ENCODE measurements around the gene TUBD1. TPM values are rescaled to one million over a fixed set of nuclear protein-coding genes. Genes with fewer than 3 reads are reported as not detected.

The TUBD1 gene
- total RNA-seq, 1 donor from 2014 or later = 0.64 TPM

DNA sequence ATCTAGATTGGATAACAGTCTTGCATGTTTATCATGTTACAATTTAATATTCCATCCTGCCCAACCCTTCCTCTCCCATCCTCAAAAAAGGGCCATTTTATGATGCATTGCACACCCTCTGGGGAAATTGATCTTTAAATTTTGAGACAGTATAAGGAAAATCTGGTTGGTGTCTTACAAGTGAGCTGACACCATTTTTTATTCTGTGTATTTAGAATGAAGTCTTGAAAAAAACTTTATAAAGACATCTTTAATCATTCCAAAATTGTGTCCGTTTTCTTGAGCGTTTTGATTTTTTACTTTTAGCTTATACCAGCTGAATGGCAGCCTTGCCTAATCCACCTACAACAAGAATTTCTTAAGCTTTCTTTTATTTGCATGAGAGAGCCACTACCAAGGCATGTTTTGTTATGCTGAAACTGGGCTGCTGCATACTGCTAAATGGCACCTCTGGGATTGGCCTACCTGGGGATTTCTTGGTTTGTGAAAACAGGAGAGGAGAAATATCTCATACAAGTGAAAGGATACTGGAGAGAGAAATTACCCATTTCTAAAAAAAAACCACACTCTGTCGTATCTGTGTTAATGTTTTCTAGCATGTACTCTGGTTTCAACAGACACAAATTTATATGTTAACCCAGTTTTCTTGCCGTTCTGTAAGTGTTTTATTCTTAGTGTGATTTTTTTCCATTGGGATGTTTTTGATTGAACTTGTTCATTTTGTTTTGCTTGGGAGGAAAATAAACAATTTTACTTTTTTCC is 52.2 kb downstream of the TUBD1 start:
- peaks cover 10 to 24% of the 10 kb centered on the region in 2 donors for H3K36me3 ChIP-seq
- H3K27ac ChIP-seq = peak overlapping the region; percentile 86 to 91
- H3K4me1 ChIP-seq = peaks cover 8 to 18% of the 10 kb centered on the region in 2 donors
- TF ChIP-seq, protein P1, sequence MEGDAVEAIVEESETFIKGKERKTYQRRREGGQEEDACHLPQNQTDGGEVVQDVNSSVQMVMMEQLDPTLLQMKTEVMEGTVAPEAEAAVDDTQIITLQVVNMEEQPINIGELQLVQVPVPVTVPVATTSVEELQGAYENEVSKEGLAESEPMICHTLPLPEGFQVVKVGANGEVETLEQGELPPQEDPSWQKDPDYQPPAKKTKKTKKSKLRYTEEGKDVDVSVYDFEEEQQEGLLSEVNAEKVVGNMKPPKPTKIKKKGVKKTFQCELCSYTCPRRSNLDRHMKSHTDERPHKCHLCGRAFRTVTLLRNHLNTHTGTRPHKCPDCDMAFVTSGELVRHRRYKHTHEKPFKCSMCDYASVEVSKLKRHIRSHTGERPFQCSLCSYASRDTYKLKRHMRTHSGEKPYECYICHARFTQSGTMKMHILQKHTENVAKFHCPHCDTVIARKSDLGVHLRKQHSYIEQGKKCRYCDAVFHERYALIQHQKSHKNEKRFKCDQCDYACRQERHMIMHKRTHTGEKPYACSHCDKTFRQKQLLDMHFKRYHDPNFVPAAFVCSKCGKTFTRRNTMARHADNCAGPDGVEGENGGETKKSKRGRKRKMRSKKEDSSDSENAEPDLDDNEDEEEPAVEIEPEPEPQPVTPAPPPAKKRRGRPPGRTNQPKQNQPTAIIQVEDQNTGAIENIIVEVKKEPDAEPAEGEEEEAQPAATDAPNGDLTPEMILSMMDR (IDR thresholded peaks at IDR 0.05) = no peak
- H3K4me3 ChIP-seq = peak overlapping the region; percentile 55 to 81
- H3K9me3 ChIP-seq = no peaks in the 10 kb centered on the region
- H3K27me3 ChIP-seq = no peaks in the 10 kb centered on the region
- intact Hi-C loops (cut with DNase I) = no loop called here
- no peak for DNase-seq (ENCODE audit: low spot score in 2 of 2)

- intact Hi-C loops (cut with DNase I) = loop anchor here (1.0 to 10.0 kb wide), 2 partner anchors 86 to 465 kb away; no protein-coding TSS in a partner anchor
- peak overlapping the region; percentile 86 to 91 for H3K27ac ChIP-seq
- H3K4me1 ChIP-seq = peaks cover 8 to 13% of the 10 kb centered on the region in 2 donors
Measured at GRCh38 chr17:59839651-59840328, 53.0 kb downstream of the TUBD1 start.

DNA sequence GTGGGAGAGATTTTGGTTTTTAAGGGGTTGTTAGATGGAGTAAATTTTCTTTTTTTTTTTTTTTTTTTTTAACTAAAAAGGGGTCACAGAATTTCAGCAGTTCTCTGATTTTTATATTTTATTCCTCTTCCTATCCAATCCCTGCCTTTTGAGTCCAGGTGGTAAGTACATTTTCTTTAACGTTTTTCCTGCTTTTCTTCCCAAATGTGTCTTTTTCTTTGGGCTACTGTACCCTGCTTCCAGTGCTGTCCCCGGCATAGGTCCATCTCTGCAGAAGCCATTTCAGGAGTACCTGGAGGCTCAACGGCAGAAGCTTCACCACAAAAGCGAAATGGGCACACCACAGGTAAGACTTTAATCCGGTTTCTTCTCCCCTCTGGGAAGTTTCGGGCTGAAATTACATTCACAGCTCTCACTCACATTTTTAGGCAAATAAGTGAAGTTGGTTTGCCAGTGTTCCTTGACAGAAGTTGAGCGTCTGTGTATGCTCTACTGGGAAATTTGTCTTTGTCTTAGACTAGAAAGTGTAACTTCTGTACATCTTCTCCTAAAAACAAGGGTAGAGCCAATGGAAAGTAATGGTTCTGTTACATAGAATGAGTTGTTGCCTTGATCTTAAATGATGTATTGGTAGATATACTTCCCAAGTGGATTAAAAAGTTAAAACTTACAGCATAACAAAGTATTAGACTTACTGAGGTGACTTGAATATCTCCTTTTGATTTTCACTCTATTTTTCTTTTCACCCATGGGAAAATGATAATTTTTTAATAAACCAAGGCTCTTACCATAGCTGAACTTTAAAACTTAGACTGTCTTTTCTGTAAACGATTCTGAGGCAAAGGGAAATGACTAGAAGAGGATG is 54.5 kb downstream of the TUBD1 start:
- Histone ChIP-seq H3K27me3 (no peaks in the 10 kb centered on the region), H3K36me3 (peaks cover 10 to 24% of the 10 kb centered on the region in 2 donors), H3K27ac (peak overlapping the region; percentile 86 to 91), H3K4me1 (peaks cover 8 to 10% of the 10 kb centered on the region in 2 donors), H3K9me3 (no peaks in the 10 kb centered on the region), H3K4me3 (peak overlapping the region; percentile 55 to 81)
- TF ChIP-seq, protein P1 (IDR thresholded peaks at IDR 0.05) = no peak
- intact Hi-C loops (cut with DNase I) = loop anchor here (10.0 kb wide), 1 partner anchor 463 kb away; no protein-coding TSS in a partner anchor
- DNase-seq (ENCODE audit: low spot score in 2 of 2) = no peak

More at GRCh38 chr17:59839651-59840328, 53.0 kb downstream of the TUBD1 start:
- no peaks in the 10 kb centered on the region for H3K27me3 ChIP-seq
- H3K36me3 ChIP-seq = peaks cover 10 to 24% of the 10 kb centered on the region in 2 donors
- TF ChIP-seq, protein P1 (IDR thresholded peaks at IDR 0.05) = no peak
- no peaks in the 10 kb centered on the region for H3K9me3 ChIP-seq
- peak overlapping the region; percentile 55 to 81 for H3K4me3 ChIP-seq
- no peak for DNase-seq (ENCODE audit: low spot score in 2 of 2)

DNA sequence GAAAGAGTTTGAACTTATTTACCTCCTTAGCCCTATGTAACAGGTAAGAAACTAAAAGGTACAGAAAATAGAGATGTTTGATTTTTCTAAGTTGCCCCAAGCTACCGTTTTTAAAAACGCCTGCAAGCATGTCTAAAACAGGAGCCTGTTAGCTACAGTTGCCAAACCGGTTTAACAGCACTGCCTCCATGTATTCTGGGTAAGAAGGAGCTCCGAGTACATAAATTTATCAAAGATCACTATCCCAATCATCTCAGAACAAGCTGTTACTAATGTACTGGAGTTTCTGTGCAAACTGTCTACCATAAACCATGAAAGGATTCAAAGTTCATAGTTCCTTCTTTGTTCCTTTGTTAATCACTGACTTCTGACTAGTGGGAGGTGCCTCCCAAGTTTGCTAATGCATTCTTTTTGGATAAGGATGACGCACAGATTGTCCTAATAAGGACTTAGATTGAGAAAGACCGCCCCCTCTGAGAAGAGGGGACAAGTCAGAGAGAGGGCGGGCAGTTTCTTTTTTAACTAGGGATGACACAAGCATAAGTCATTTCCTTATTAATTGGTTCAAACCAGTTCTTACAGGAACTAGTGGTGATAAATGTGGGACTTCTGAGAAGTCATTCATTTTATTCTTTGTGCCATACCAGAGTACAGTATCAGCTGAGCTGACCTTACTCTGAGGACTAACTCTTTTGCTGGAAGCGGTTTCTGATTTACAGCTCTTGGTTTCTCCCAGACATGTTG is 55.3 kb downstream of the TUBD1 start:
- DNase-seq (ENCODE audit: low spot score in 2 of 2) = peak; percentile 63 to 94
- Histone ChIP-seq H3K27ac (peak overlapping the region; percentile 91 to 93), H3K27me3 (no peaks in the 10 kb centered on the region), H3K9me3 (no peaks in the 10 kb centered on the region), H3K36me3 (peaks cover 10 to 24% of the 10 kb centered on the region in 2 donors), H3K4me1 (peaks cover 8 to 15% of the 10 kb centered on the region in 2 donors), H3K4me3 (peak overlapping the region; percentile 55 to 81)
- intact Hi-C loops (cut with DNase I) = loop anchor here (2.0 to 10.0 kb wide), 2 partner anchors 51 to 463 kb away; no protein-coding TSS in a partner anchor
- TF ChIP-seq, protein P1 (IDR thresholded peaks at IDR 0.05) = no peak
